Suprapubic skin (tissue), 4 donors: ENCODE measurements around the gene RFX3. TPM values are rescaled to one million over a fixed set of nuclear protein-coding genes. Genes with fewer than 3 reads are reported as not detected.

Source experiments
- DNase-seq, 2 donors: peaks; one replicate each; pipeline ENCODE4 v3.0.0-alpha.2; 2019; ENCODE audit warnings: low spot score in 2 of 2
- H3K27ac ChIP-seq: fragments of 200-600 bp; sonication (generic); one replicate; pipeline ENCODE4 v1.5.1; 2019
- H3K27me3 ChIP-seq: fragments of 200-600 bp; sonication (generic); one replicate; pipeline ENCODE4 v1.5.1; 2019
- H3K36me3 ChIP-seq: fragments of 200-600 bp; sonication (generic); one replicate; pipeline ENCODE4 v1.5.1; 2019
- H3K4me1 ChIP-seq: fragments of 200-600 bp; sonication (generic); one replicate; pipeline ENCODE4 v1.5.1; 2019
- H3K4me3 ChIP-seq: fragments of 200-600 bp; sonication (generic); one replicate; pipeline ENCODE4 v1.5.1; 2019; ENCODE audit warnings: mild to moderate bottlenecking
- H3K9me3 ChIP-seq: fragments of 200-600 bp; sonication (generic); one replicate; pipeline ENCODE4 v1.5.1; 2019
- EP300 ChIP-seq: sonication (generic); formaldehyde crosslinking; IDR thresholded peaks from one replicate; pipeline ENCODE4 v1.6.1; 2017; ENCODE audit warnings: antibody characterized with exemption
- POLR2A ChIP-seq, 2 donors: fragments of 450-650 bp; IDR thresholded peaks; one replicate each; pipeline ENCODE4 v1.6.1; 2017; ENCODE audit warnings: antibody characterized with exemption in 2 of 2, mild to moderate bottlenecking in 2 of 2, moderate library complexity in 2 of 2
- POLR2AphosphoS5 ChIP-seq, 3 donors: sonication (generic); formaldehyde crosslinking; IDR thresholded peaks; one replicate each; pipeline ENCODE4 v1.6.1; 2017; ENCODE audit warnings: antibody characterized with exemption in 3 of 3
- WGBS: methylation state at CpG from one replicate; pipeline ENCODE4 v1.1.5; 2018; 5-methylcytosine and 5-hydroxymethylcytosine counted together
- total RNA-seq, 4 donors: library from RNA; depleted of rRNA; stranded (reverse); fragments of >200 nt; gene quantifications; one replicate each; pipeline ENCODE4 v1.1.0, GENCODE V29; 2016
- TF ChIP-seq, protein P1 (sequence below), 2 donors: fragments of 200-600 bp in 1 of 2; fragments of 450-650 bp in 1 of 2; sonication (generic) in 1 of 2; IDR thresholded peaks; one replicate each; pipeline ENCODE4 v1.5.1; 2016 to 2019; ENCODE audit warnings: antibody characterized with exemption in 2 of 2, mild to moderate bottlenecking in 1 of 2, moderate library complexity in 1 of 2

RFX3 gene
- total RNA-seq, 4 donors from 2014 or later, result 7.7 to 23.5 (median 9.4) TPM

DNA sequence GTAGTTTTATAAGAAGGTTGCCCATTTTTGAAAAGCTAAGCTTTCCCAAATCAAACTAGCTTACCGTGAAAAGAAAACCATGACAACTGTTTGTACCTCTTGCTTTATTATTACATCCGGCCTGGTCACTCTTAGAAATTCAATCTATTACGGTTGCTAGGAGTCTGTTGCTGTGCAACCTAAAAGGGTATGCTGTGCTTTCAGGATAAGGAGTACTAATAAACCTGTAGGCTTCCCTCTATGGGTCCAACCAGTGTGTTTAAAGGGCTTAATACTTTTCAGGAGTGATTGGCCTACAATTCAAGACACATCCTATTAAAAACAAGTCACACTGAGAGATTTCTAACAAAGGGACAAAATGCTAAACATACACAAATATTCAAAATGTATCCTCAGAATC, 27.1 kb downstream of the RFX3 start:
- TF ChIP-seq POLR2AphosphoS5 (IDR thresholded peaks at IDR 0.05) (no peak), EP300 (no peak), POLR2A (IDR thresholded peaks at IDR 0.05) (no peak)
- TF ChIP-seq, protein P1, sequence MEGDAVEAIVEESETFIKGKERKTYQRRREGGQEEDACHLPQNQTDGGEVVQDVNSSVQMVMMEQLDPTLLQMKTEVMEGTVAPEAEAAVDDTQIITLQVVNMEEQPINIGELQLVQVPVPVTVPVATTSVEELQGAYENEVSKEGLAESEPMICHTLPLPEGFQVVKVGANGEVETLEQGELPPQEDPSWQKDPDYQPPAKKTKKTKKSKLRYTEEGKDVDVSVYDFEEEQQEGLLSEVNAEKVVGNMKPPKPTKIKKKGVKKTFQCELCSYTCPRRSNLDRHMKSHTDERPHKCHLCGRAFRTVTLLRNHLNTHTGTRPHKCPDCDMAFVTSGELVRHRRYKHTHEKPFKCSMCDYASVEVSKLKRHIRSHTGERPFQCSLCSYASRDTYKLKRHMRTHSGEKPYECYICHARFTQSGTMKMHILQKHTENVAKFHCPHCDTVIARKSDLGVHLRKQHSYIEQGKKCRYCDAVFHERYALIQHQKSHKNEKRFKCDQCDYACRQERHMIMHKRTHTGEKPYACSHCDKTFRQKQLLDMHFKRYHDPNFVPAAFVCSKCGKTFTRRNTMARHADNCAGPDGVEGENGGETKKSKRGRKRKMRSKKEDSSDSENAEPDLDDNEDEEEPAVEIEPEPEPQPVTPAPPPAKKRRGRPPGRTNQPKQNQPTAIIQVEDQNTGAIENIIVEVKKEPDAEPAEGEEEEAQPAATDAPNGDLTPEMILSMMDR (IDR thresholded peaks at IDR 0.05), result no peak
- Histone ChIP-seq H3K27ac (no peak overlapping the region), H3K36me3 (no peaks in the 10 kb centered on the region), H3K27me3 (no peaks in the 10 kb centered on the region), H3K4me3 (no peak overlapping the region), H3K9me3 (no peaks in the 10 kb centered on the region), H3K4me1 (no peaks in the 10 kb centered on the region)
- no peak for DNase-seq
- WGBS, result 94% methylated on average over 3 of the region's 3 CpGs

GRCh38 chr9:3497857-3498256, 27.9 kb downstream of the RFX3 start:
- H3K4me3 ChIP-seq, result no peak overlapping the region
- DNase-seq, result no peak
- WGBS, result 95% methylated on average over 4 of the region's 4 CpGs
- TF ChIP-seq POLR2AphosphoS5 (IDR thresholded peaks at IDR 0.05) (no peak), POLR2A (IDR thresholded peaks at IDR 0.05) (no peak), EP300 (no peak)
- TF ChIP-seq, protein P1 (IDR thresholded peaks at IDR 0.05), result no peak
- H3K27me3 ChIP-seq, result no peaks in the 10 kb centered on the region
- H3K36me3 ChIP-seq, result no peaks in the 10 kb centered on the region
- H3K27ac ChIP-seq, result no peak overlapping the region
- H3K4me1 ChIP-seq, result no peaks in the 10 kb centered on the region
- H3K9me3 ChIP-seq, result no peaks in the 10 kb centered on the region

DNA sequence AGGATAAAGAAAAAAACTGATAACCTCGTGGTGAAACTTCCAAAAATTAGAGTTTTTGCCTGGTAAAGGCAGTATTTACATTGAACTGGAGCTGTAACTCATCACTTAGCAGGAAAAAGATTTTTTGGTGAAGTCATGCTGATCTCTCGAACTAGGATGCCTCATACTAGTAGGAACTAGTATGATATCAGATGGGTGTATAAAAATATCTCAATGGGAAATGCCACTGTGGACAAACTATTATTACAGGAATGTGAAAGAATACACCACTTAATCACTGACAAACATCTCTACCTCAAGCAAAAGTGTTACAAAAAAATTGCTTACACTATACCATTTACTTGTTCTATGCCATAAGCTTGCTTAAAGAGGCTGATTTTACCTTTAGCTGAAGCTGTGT, 28.4 kb downstream of the RFX3 start:
- no peak overlapping the region for H3K4me3 ChIP-seq
- DNase-seq, result no peak
- no peaks in the 10 kb centered on the region for H3K9me3 ChIP-seq
- TF ChIP-seq, protein P1 (IDR thresholded peaks at IDR 0.05), result no peak
- no peak for TF ChIP-seq POLR2A (IDR thresholded peaks at IDR 0.05)
- no peak for TF ChIP-seq EP300
- no peak for TF ChIP-seq POLR2AphosphoS5 (IDR thresholded peaks at IDR 0.05)
- WGBS, result 84% methylated on average over 2 of the region's 2 CpGs
- no peaks in the 10 kb centered on the region for H3K27me3 ChIP-seq
- no peak overlapping the region for H3K27ac ChIP-seq
- H3K4me1 ChIP-seq, result no peaks in the 10 kb centered on the region
- H3K36me3 ChIP-seq, result no peaks in the 10 kb centered on the region

DNA sequence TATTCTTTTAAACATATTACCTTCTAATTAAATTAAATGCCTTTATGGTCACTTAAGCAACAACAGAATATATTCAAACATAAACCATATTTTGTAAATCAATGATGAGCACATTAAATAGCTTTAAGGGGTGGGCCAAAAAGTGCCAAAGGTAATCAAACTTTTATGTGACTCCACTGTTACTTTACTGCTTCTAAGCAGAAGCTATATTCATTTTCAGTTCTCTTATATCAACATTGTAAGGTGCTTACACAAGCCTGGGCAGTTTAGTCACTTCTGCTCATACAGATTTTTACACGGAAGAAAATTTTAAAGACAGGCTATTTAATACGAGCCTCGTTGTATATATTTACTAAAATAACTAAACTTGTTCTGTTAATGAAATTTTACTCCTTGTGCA, 29.9 kb downstream of the RFX3 start:
- Histone ChIP-seq H3K4me3 (no peak overlapping the region), H3K4me1 (no peaks in the 10 kb centered on the region), H3K27me3 (no peaks in the 10 kb centered on the region), H3K9me3 (no peaks in the 10 kb centered on the region), H3K36me3 (no peaks in the 10 kb centered on the region), H3K27ac (no peak overlapping the region)
- TF ChIP-seq, protein P1 (IDR thresholded peaks at IDR 0.05), result no peak
- no peak for TF ChIP-seq EP300
- no peak for TF ChIP-seq POLR2AphosphoS5 (IDR thresholded peaks at IDR 0.05)
- no peak for TF ChIP-seq POLR2A (IDR thresholded peaks at IDR 0.05)
- WGBS, result 92% methylated on average over 3 of the region's 3 CpGs
- DNase-seq, result no peak

DNA sequence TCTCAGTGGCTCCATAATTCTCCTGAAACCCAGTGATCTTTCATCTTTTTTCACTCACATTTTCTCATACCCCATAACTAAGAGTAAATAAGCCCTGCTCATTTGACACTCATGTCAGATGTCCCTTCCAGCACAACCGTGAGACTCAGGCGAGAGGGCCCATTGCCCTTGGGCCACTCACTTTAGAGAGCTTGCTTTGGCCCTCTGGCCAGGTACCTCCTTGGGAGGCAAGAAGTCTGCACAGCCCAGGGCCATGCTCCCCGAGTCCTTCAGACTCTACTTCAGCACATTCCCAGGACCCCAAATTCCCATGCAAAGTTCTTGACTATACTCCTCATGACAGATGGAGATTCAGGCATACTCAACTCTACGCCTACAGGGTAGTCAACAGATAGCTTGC, 33.6 kb downstream of the RFX3 start:
- DNase-seq, result no peak
- Histone ChIP-seq H3K36me3 (no peaks in the 10 kb centered on the region), H3K4me1 (no peaks in the 10 kb centered on the region), H3K27me3 (no peaks in the 10 kb centered on the region), H3K4me3 (no peak overlapping the region), H3K9me3 (no peaks in the 10 kb centered on the region), H3K27ac (no peak overlapping the region)
- 94% methylated on average over 4 of the region's 4 CpGs for WGBS
- TF ChIP-seq POLR2A (IDR thresholded peaks at IDR 0.05), result no peak
- TF ChIP-seq POLR2AphosphoS5 (IDR thresholded peaks at IDR 0.05), result no peak
- TF ChIP-seq, protein P1 (IDR thresholded peaks at IDR 0.05), result no peak
- TF ChIP-seq EP300, result no peak
